GM19193 (cell line): ENCODE measurements around the gene SHC4.

Experiments
- POLR2A ChIP-seq: IDR thresholded peaks from 4 replicates; pipeline ENCODE4 v1.6.1; 2011; ENCODE audit not compliant: insufficient read depth, insufficient read length; ENCODE audit errors: extremely low read depth

SHC4 gene

DNA sequence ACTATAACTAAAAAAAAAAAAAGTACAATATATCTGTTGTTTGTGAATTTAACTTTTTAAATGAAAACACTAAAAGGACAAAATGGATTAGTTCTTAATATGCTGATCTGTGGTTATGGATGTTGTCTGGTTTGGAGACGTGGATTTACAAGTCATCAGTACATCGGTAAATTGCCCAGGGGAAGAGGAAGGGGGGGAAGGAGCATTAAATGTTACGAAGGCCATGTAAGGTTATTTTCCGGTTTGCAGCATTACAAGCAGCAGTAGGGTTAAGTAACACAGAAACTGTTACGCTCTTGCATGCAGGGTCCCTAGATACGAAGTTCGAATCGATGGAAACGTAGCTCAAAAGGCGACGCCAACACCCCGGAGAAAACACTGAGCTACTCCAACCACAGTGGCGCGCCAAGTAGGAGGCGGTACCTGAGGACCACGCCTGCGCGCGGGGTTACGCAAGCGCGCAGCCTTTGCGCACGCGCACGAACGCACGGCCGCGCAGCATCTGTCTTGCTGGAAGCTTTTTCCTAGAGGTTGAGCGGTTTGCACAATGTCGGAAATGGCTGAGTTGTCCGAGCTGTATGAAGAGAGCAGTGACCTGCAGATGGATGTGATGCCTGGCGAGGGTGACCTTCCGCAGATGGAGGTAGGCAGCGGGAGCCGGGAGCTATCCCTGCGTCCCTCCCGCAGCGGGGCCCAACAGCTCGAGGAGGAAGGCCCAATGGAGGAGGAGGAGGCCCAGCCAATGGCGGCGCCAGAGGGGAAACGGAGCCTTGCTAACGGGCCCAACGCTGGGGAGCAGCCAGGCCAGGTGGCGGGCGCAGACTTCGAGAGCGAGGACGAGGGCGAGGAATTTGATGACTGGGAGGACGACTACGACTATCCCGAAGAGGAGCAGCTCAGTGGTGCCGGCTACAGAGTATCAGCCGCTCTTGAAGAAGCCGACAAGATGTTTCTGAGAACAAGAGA, 85.8 kb downstream of the SHC4 start, which contains the start of gene EID1:
Gene EID1, plus strand, starts transcription at position 505 of the 966 bp plus-strand sequence. Its CDS starts 43 bp downstream, at position 548.
- TF ChIP-seq POLR2A = peak; percentile 91

- no peak for TF ChIP-seq POLR2A
Measured at GRCh38 chr15:48876057-48876456, 87.7 kb downstream of the SHC4 start.

- no peak for TF ChIP-seq POLR2A
Measured at GRCh38 chr15:48875241-48875960, 88.3 kb downstream of the SHC4 start.

DNA sequence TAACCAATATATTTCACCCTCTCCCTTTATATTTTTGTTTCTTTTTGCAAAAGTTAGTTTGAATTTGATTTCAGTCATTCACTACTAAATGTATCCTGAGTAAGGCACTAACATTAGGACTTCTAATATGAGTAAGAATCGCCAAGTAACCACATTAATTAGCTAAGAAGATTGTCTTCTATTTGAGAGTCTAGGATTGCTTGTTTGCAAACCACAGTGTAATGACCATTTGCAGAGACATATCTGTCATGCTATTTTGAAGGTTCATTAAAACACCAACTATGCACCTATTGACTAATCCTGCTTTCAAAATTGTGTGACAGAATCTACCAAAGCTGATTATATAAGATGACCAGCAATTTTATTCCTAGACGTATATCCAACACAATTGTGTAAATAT, 91.1 kb downstream of the SHC4 start:
- TF ChIP-seq POLR2A = no peak

DNA sequence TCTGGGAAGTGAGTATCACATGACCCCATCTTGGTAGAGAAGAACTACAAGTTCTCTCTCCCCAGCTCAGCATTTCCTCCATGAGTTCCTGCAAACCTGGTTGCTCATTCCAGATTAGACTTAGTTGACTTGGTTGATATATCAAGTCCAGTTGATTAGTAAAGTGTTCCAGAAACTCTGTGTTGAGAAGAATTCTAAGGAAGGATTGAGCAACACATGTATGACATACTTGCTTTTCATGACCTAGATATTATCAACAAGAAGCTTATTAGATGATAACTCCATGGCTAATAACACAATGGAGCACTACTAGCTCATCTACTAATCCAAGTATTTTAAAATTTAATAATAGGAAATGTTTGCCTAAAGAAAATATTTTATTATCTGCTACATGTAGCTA, 92.2 kb downstream of the SHC4 start:
- TF ChIP-seq POLR2A = no peak

DNA sequence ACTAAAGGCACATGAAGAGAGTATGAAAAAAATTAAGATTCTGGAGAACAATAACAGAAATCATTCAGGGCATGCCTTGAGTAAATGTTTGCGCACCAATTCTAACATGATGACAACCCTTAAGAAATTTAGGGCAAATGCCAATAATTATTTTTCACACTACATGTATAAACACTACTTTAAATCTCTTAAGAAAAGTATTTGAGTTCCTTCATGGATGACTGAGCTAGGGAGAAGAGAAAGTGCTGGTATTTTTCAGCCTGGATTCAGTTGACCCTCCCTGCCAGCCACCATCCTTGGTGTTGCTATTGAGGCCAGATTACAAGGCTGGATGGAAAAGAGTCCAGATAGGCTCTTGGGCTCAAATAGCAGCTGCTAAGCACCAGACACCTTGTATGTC, 93.8 kb downstream of the SHC4 start:
- TF ChIP-seq POLR2A = no peak

- no peak for TF ChIP-seq POLR2A
Measured at GRCh38 chr15:48868536-48868935, 95.2 kb downstream of the SHC4 start.

- no peak for TF ChIP-seq POLR2A
Measured at GRCh38 chr15:48868023-48868422, 95.7 kb downstream of the SHC4 start.

GRCh38 chr15:48866141-48866563, 97.6 kb downstream of the SHC4 start:
- TF ChIP-seq POLR2A = no peak

- no peak for TF ChIP-seq POLR2A
Measured at GRCh38 chr15:48865370-48866079, 98.2 kb downstream of the SHC4 start.

GRCh38 chr15:48862705-48863104, 101.0 kb downstream of the SHC4 start:
- TF ChIP-seq POLR2A = no peak

DNA sequence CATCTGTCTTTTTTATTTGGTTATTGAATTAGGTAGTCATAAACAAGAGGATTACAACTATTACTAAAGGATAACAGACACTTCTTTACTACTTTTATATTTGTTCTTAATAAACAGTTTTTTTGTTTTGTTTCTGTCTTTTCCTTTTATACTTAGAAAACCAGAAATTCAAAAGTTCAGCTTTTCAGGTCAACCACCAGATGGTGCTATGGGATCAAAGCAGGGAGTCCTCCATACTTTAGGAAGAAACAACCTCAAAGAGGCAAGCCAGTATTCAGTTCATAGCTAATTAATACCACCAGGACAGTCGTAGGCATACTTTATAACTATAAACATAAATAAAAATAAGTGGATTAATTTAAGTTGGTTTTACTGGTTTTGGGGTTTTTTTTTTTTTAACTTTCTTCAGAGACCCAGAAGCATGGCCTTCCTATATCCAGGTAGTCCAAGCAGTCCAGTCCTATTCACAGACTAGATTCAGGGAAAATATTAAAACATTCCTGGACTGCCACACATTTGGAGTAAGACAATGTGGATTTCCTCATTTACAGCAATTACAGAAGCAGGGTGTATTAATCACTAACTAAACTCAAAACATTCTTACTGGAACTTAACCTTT, 101.8 kb downstream of the SHC4 start:
- no peak for TF ChIP-seq POLR2A

DNA sequence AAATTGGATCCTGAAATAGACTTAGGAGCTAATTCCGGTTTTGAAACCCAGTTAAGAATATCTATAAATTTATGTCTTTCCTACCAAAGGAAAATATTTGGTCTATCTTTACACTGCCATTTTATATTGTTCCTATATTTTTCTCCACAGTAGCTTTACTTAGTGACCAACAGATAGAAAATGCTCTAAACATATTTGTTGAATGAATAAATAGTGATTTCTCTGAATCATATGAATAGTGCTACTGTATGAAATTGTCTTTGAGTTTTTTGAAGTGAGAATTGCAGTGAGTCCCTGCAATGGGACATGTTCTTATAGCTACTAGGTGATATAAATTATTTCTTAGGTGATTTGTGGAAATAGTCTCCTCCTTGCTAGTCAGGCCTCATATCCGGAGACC, 104.3 kb downstream of the SHC4 start:
- TF ChIP-seq POLR2A = no peak

DNA sequence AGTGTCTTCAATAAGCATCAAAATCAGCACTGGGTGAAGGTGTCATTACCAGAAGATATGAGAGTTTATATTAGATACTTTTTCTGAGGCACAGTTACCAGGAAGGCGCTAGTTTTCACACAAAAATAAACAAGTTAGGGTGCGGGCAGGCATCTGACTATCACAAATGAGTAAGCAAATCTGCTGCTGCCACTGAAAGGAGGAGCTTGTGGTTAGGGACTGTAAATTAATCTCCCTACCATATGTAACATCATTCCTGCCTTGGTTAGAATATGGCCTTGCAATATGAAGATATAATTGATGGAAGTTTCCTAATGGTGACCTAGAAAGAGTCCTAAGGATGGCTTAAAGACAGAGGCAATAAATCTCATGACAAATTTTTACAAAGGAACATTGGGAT, 105.3 kb downstream of the SHC4 start:
- TF ChIP-seq POLR2A = no peak

DNA sequence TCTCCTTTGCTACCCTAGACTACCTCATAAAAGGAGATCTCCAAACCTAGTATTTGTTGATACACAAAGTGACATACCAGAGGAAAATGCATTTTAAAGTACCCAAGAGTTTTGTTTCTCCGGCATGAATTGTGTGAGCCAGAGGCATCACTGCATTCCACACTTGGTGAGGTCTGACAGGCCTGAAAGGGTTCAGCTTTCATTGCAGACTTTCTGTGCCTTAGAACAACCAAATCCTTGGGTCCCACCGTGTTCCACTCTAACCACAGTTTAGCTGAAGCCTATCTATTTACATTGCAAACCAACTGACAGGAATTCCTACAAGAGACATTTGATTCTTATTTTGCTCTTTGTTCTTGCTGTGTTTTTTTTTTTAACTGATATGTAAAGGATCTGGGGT, 106.8 kb downstream of the SHC4 start:
- no peak for TF ChIP-seq POLR2A
